BLaER1 treated with 17β-estradiol and CSF1 and Interleukin-3, amounts not matched to agents 10 nM and 100 nM (cell line): Measurements from ENCODE around the gene PDGFA.
A peak's percentile ranks its signal among the peaks of the same experiment; 100 is the strongest.

Experiments
- H3K27ac ChIP-seq, 11 experiments: shearing (Covaris generic); formaldehyde crosslinking; 2 replicates each; pipeline ENCODE4 v1.8.1; 2022
- H3K27me3 ChIP-seq, 11 experiments: shearing (Covaris generic); formaldehyde crosslinking; 2 replicates each; pipeline ENCODE4 v1.8.1; 2022
- H3K36me3 ChIP-seq, 11 experiments: shearing (Covaris generic); formaldehyde crosslinking; 2 replicates each; pipeline ENCODE4 v1.8.1; 2022
- H3K4me1 ChIP-seq, 10 experiments: shearing (Covaris generic); formaldehyde crosslinking; 2 replicates each; pipeline ENCODE4 v1.8.1; 2022
- H3K4me2 ChIP-seq, 11 experiments: shearing (Covaris generic); formaldehyde crosslinking; 2 replicates each; pipeline ENCODE4 v1.8.1; 2022
- H3K4me3 ChIP-seq, 10 experiments: shearing (Covaris generic); formaldehyde crosslinking; 2 replicates each; pipeline ENCODE4 v1.8.1; 2022
- H3K9ac ChIP-seq, 11 experiments: shearing (Covaris generic); formaldehyde crosslinking; 2 replicates each; pipeline ENCODE4 v1.8.1; 2022
- H3K9me3 ChIP-seq, 11 experiments: shearing (Covaris generic); formaldehyde crosslinking; replicated peaks in 1 of 11; 2 replicates each; pipeline ENCODE4 v1.8.1; 2022
- H4K20me1 ChIP-seq, 11 experiments: shearing (Covaris generic); formaldehyde crosslinking; 2 replicates each; pipeline ENCODE4 v1.8.1; 2022
- Cebpa-rat ChIP-seq, 11 experiments: shearing (Covaris generic); IDR thresholded peaks; 2 replicates each; pipeline ENCODE4 v1.8.1; 2022

The PDGFA gene

GRCh38 chr7:479948-480499 is 39.6 kb downstream of the PDGFA start:
- H3K4me2 ChIP-seq: peak overlapping the region in 10 of 11 experiments; percentile 14 to 88 (median 68); a peak in 18 of 22 replicates
- no peak for TF ChIP-seq Cebpa-rat (IDR thresholded peaks at IDR 0.05)

GRCh38 chr7:479115-479947 is 40.3 kb downstream of the PDGFA start:
- Histone ChIP-seq H3K27me3 (peaks cover 0 to 13% (median 0%) of the 10 kb centered on the region in 11 experiments; a peak in 1 of 22 replicates), H3K36me3 (no peaks in the 10 kb centered on the region), H3K4me3 (no peak overlapping the region), H3K4me1 (peaks cover 8 to 31% (median 20%) of the 10 kb centered on the region in 10 experiments; a peak in 19 of 20 replicates), H4K20me1 (peaks cover 0 to 5% (median 0%) of the 10 kb centered on the region in 11 experiments; a peak in 1 of 22 replicates), H3K4me2 (peak overlapping the region in 7 of 11 experiments; percentile 65 to 88 (median 71); a peak in 12 of 22 replicates), H3K27ac (no peak overlapping the region), H3K9ac (no peak overlapping the region; a peak in 1 of 22 replicates), H3K9me3 (peaks cover 0 to 9% (median 6%) of the 10 kb centered on the region in 11 experiments; a peak in 10 of 22 replicates)
- no peak for TF ChIP-seq Cebpa-rat (IDR thresholded peaks at IDR 0.05)

More at GRCh38 chr7:479948-480499, 39.6 kb downstream of the PDGFA start:
- Histone ChIP-seq H3K9ac (peak overlapping the region in 3 of 11 experiments; percentile 4 to 49 (median 38); a peak in 4 of 22 replicates), H3K4me3 (no peak overlapping the region), H4K20me1 (peaks cover 0 to 5% (median 0%) of the 10 kb centered on the region in 11 experiments; a peak in 1 of 22 replicates), H3K27me3 (peaks cover 0 to 13% (median 0%) of the 10 kb centered on the region in 11 experiments; a peak in 1 of 22 replicates), H3K36me3 (no peaks in the 10 kb centered on the region), H3K27ac (no peak overlapping the region), H3K4me1 (peaks cover 8 to 38% (median 24%) of the 10 kb centered on the region in 10 experiments; a peak in 19 of 20 replicates), H3K9me3 (peaks cover 0 to 2% (median 0%) of the 10 kb centered on the region in 11 experiments; a peak in 2 of 22 replicates)

- peaks cover 0 to 12% (median 7%) of the 10 kb centered on the region in 11 experiments; a peak in 10 of 22 replicates for H3K9me3 ChIP-seq
- H3K27me3 ChIP-seq: peaks cover 0 to 13% (median 0%) of the 10 kb centered on the region in 11 experiments; a peak in 1 of 22 replicates
- no peak for TF ChIP-seq Cebpa-rat (IDR thresholded peaks at IDR 0.05)
- H3K4me3 ChIP-seq: no peak overlapping the region
- H3K36me3 ChIP-seq: no peaks in the 10 kb centered on the region
- H3K27ac ChIP-seq: no peak overlapping the region
- H3K9ac ChIP-seq: no peak overlapping the region
- peaks cover 8 to 36% (median 21%) of the 10 kb centered on the region in 10 experiments; a peak in 19 of 20 replicates for H3K4me1 ChIP-seq
- no peak overlapping the region for H3K4me2 ChIP-seq
- peaks cover 0 to 5% (median 0%) of the 10 kb centered on the region in 11 experiments; a peak in 1 of 22 replicates for H4K20me1 ChIP-seq
These were observed 41.9 kb downstream of the PDGFA start for GRCh38 chr7:477626-478220.

- Histone ChIP-seq H3K4me2 (no peak overlapping the region), H3K36me3 (no peaks in the 10 kb centered on the region), H3K27ac (no peak overlapping the region), H3K4me3 (no peak overlapping the region), H3K27me3 (peaks cover 0 to 13% (median 0%) of the 10 kb centered on the region in 11 experiments; a peak in 1 of 22 replicates), H3K9ac (no peak overlapping the region), H4K20me1 (peaks cover 0 to 5% (median 0%) of the 10 kb centered on the region in 11 experiments; a peak in 1 of 22 replicates), H3K4me1 (peaks cover 15 to 44% (median 29%) of the 10 kb centered on the region in 10 experiments), H3K9me3 (peaks cover 0 to 16% (median 7%) of the 10 kb centered on the region in 11 experiments; a peak in 10 of 22 replicates)
- no peak for TF ChIP-seq Cebpa-rat (IDR thresholded peaks at IDR 0.05)
These were observed 42.8 kb downstream of the PDGFA start for GRCh38 chr7:476736-477360.

- peaks cover 0 to 21% (median 7%) of the 10 kb centered on the region in 11 experiments; a peak in 10 of 22 replicates for H3K9me3 ChIP-seq
- H3K4me2 ChIP-seq: no peak overlapping the region
- peaks cover 0 to 3% (median 0%) of the 10 kb centered on the region in 11 experiments; a peak in 1 of 22 replicates for H4K20me1 ChIP-seq
- no peaks in the 10 kb centered on the region for H3K36me3 ChIP-seq
- peaks cover 0 to 11% (median 0%) of the 10 kb centered on the region in 11 experiments; a peak in 1 of 22 replicates for H3K27me3 ChIP-seq
- peaks cover 21 to 48% (median 34%) of the 10 kb centered on the region in 10 experiments for H3K4me1 ChIP-seq
- no peak overlapping the region for H3K9ac ChIP-seq
- no peak overlapping the region for H3K4me3 ChIP-seq
- TF ChIP-seq Cebpa-rat (IDR thresholded peaks at IDR 0.05): no peak
- no peak overlapping the region for H3K27ac ChIP-seq
These were observed 43.6 kb downstream of the PDGFA start for GRCh38 chr7:475951-476441.

GRCh38 chr7:475425-475728 is 44.3 kb downstream of the PDGFA start:
- Histone ChIP-seq H3K36me3 (no peaks in the 10 kb centered on the region), H3K4me2 (no peak overlapping the region), H3K9me3 (peaks cover 0 to 21% (median 7%) of the 10 kb centered on the region in 11 experiments; a peak in 10 of 22 replicates), H3K4me1 (peaks cover 15 to 42% (median 28%) of the 10 kb centered on the region in 10 experiments), H3K27me3 (peaks cover 0 to 5% (median 0%) of the 10 kb centered on the region in 11 experiments; a peak in 1 of 22 replicates), H3K9ac (no peak overlapping the region), H3K4me3 (no peak overlapping the region), H3K27ac (no peak overlapping the region), H4K20me1 (no peaks in the 10 kb centered on the region)
- no peak for TF ChIP-seq Cebpa-rat (IDR thresholded peaks at IDR 0.05)

GRCh38 chr7:474605-475424 is 44.8 kb downstream of the PDGFA start:
- H3K27me3 ChIP-seq: no peaks in the 10 kb centered on the region
- H4K20me1 ChIP-seq: no peaks in the 10 kb centered on the region

More at GRCh38 chr7:474605-475424, 44.8 kb downstream of the PDGFA start:
- no peak overlapping the region for H3K4me3 ChIP-seq
- no peaks in the 10 kb centered on the region for H3K36me3 ChIP-seq
- H3K9ac ChIP-seq: no peak overlapping the region
- no peak for TF ChIP-seq Cebpa-rat (IDR thresholded peaks at IDR 0.05)
- H3K4me1 ChIP-seq: peaks cover 16 to 38% (median 24%) of the 10 kb centered on the region in 10 experiments
- H3K27ac ChIP-seq: no peak overlapping the region
- peaks cover 0 to 21% (median 7%) of the 10 kb centered on the region in 11 experiments; a peak in 10 of 22 replicates for H3K9me3 ChIP-seq
- no peak overlapping the region for H3K4me2 ChIP-seq
